Fibroblast of lung (primary cell): ENCODE data around the gene NUP160. TPM values are rescaled to one million over a fixed set of nuclear protein-coding genes. Genes with fewer than 3 reads are reported as not detected.
"Not testable (repeated sequence)": the region's sequence is repeated elsewhere in the genome, so short reads cannot be mapped to it uniquely, and the experiment has no call there.

Experiments used
- DNase-seq, 2 donors: peaks; one replicate each; pipeline versions ENCODE4 v3.0.0 to v3.0.0-alpha.2; 2010; ENCODE audit warnings: low read depth in 2 of 2
- H2AFZ ChIP-seq: 2 replicates; pipeline ENCODE4 v1.5.1; 2012; ENCODE audit warnings: low read length, control low read depth, inconsistent platforms
- H3K27ac ChIP-seq: 2 replicates; pipeline ENCODE4 v1.5.1; 2011; ENCODE audit warnings: low read length, control low read depth; ENCODE audit not compliant: insufficient read depth
- H3K27me3 ChIP-seq: 2 replicates; pipeline ENCODE4 v1.5.1; 2011; ENCODE audit warnings: mild to moderate bottlenecking, low read length; ENCODE audit not compliant: control insufficient read depth, insufficient read depth
- H3K36me3 ChIP-seq: 2 replicates; pipeline ENCODE4 v1.5.1; 2011; ENCODE audit warnings: low read length; ENCODE audit not compliant: control insufficient read depth, insufficient read depth
- H3K4me1 ChIP-seq: 2 replicates; pipeline ENCODE4 v1.5.1; 2011; ENCODE audit warnings: low read length; ENCODE audit not compliant: control insufficient read depth, insufficient read depth; ENCODE audit errors: extremely low read depth
- H3K4me2 ChIP-seq: 2 replicates; pipeline ENCODE4 v1.5.1; 2011; ENCODE audit warnings: low read length, control low read depth; ENCODE audit not compliant: insufficient read depth; ENCODE audit errors: extremely low read depth
- H3K4me3 ChIP-seq, 4 experiments: fragments of 200-600 bp in 1 of 4; sonication (generic) in 1 of 4; replicated peaks in 1 of 4; 2 replicates each; pipeline ENCODE4 v1.5.1; 2011 to 2016; ENCODE audit warnings: low read length in 4 of 4, low read depth in 3 of 4, mild to moderate bottlenecking in 3 of 4, control low read depth in 2 of 4, inconsistent platforms in 1 of 4, mixed read lengths in 1 of 4; ENCODE audit not compliant: insufficient read depth in 1 of 4; ENCODE audit errors: control extremely low read depth in 1 of 4
- H3K79me2 ChIP-seq: 2 replicates; pipeline ENCODE4 v1.5.1; 2012; ENCODE audit warnings: mild to moderate bottlenecking, low read length, inconsistent platforms; ENCODE audit not compliant: control insufficient read depth, insufficient read depth
- H3K9ac ChIP-seq: 2 replicates; pipeline ENCODE4 v1.5.1; 2011; ENCODE audit warnings: mild to moderate bottlenecking, low read length, control low read depth; ENCODE audit not compliant: insufficient read depth
- H3K9me3 ChIP-seq: 2 replicates; pipeline ENCODE4 v1.5.1; 2012; ENCODE audit warnings: low read depth, low read length; ENCODE audit not compliant: control insufficient read depth, insufficient read depth
- H4K20me1 ChIP-seq: 2 replicates; pipeline ENCODE4 v1.5.1; 2011; ENCODE audit warnings: low read length; ENCODE audit not compliant: control insufficient read depth, insufficient read depth; ENCODE audit errors: extremely low read depth
- CTCF ChIP-seq, 2 donors: IDR thresholded peaks in 1 of 2; conservative IDR thresholded peaks in 1 of 2; 1 replicate in 1 of 2; 2 replicates in 1 of 2; pipeline ENCODE4 v1.5.1; 2011 to 2012; ENCODE audit warnings: low read length in 2 of 2, control low read depth in 1 of 2, inconsistent platforms in 1 of 2, low read depth in 1 of 2, mild to moderate bottlenecking in 1 of 2
- EZH2 ChIP-seq: IDR thresholded peaks from 2 replicates; pipeline ENCODE4 v1.5.1; 2012; ENCODE audit warnings: low read length, control low read depth, mild to moderate bottlenecking; ENCODE audit errors: missing control alignments
- polyA plus RNA-seq, 2 donors: library from polyadenylated mRNA; depleted of rRNA in 1 of 2; stranded (reverse) in 1 of 2; unstranded in 1 of 2; fragments of >200 nt; gene quantifications; 2 replicates each; pipeline ENCODE4 v1.2.1, GENCODE V29; 2011 to 2012; ENCODE audit warnings: missing spikeins in 1 of 2
- total RNA-seq: library from RNA; depleted of rRNA; stranded (reverse); fragments of >200 nt; gene quantifications from 2 replicates; pipeline ENCODE4 v1.2.1, GENCODE V29; 2014

Gene NUP160
- total and polyA plus RNA-seq, 2 donors (not counting 1 experiment from before 2014, with no cell fraction given): 25.8 to 25.9 TPM

GRCh38 chr11:47828284-47828683, 19.9 kb downstream of the NUP160 start:
- Histone ChIP-seq H3K4me2 (no peak overlapping the region), H3K4me1 (no peaks in the 10 kb centered on the region), H3K27ac (no peak overlapping the region), H3K27me3 (no peaks in the 10 kb centered on the region), H4K20me1 (no peaks in the 10 kb centered on the region), H3K36me3 (peaks cover 2% of the 10 kb centered on the region), H3K4me3 (no peak overlapping the region), H3K79me2 (peaks cover 9% of the 10 kb centered on the region), H3K9me3 (no peaks in the 10 kb centered on the region), H2AFZ (no peak overlapping the region), H3K9ac (no peak overlapping the region)
- no peak for DNase-seq
- TF ChIP-seq EZH2 (no peak), CTCF (conservative IDR thresholded peaks at IDR 0.05 in 1 of 2, IDR thresholded peaks at IDR 0.05 in 1 of 2; ENCODE audit: low read depth in 1 of 2, low read length in 2 of 2) (no peak)

- not testable (repeated sequence) for H3K79me2 ChIP-seq, H3K36me3 ChIP-seq, H3K9me3 ChIP-seq, H3K4me1 ChIP-seq, H2AFZ ChIP-seq, H3K4me2 ChIP-seq, H3K27ac ChIP-seq, H4K20me1 ChIP-seq, DNase-seq, H3K9ac ChIP-seq, H3K27me3 ChIP-seq, H3K4me3 ChIP-seq
Observed at GRCh38 chr11:47822664-47823063, 25.5 kb downstream of the NUP160 start.

GRCh38 chr11:47819743-47820142, 28.4 kb downstream of the NUP160 start:
- Histone ChIP-seq H3K9ac (no peak overlapping the region), H3K27ac (no peak overlapping the region), H3K4me2 (no peak overlapping the region), H4K20me1 (no peaks in the 10 kb centered on the region), H3K4me1 (no peaks in the 10 kb centered on the region), H3K9me3 (no peaks in the 10 kb centered on the region), H2AFZ (no peak overlapping the region), H3K4me3 (no peak overlapping the region), H3K79me2 (no peaks in the 10 kb centered on the region), H3K36me3 (peaks cover 3% of the 10 kb centered on the region), H3K27me3 (no peaks in the 10 kb centered on the region)
- DNase-seq: no peak
- no peak for TF ChIP-seq CTCF (conservative IDR thresholded peaks at IDR 0.05 in 1 of 2, IDR thresholded peaks at IDR 0.05 in 1 of 2; ENCODE audit: low read depth in 1 of 2, low read length in 2 of 2)
- no peak for TF ChIP-seq EZH2
